ENCODE results near the gene SPDYE9.
"Not testable (repeated sequence)": the region's sequence is repeated elsewhere in the genome, so short reads cannot be mapped to it uniquely, and the experiment has no call there.

The SPDYE9 gene

DNA sequence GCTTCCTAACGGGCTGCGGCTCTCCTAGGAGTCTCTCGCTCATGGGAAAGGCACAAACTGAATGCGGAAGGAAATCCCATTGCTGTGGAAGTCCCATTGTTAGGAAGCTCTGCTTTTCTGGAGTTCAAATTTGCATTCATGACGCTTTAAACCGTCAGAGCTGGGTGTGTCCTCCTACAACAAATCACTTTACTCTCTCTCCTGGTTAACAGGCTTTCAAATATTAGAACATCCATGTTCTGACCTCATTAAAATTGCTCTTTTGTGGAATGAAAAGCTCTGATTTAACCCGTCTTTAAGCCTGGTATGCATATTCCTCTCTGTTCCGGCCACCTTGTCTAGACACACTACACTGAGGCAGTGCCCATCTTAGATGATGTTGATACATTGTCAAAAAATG is at the start of gene SPDYE9:
Gene SPDYE9 (minus strand): TSS at position 101 of the 400 bp plus-strand sequence. CDS start 1,800 bp downstream, outside the sequence.
- DNase-seq = not testable (repeated sequence)

GRCh38 chr7:73134866-73135265 is 49.0 kb upstream of the SPDYE9 start:
- DNase-seq = not testable (repeated sequence)

DNA sequence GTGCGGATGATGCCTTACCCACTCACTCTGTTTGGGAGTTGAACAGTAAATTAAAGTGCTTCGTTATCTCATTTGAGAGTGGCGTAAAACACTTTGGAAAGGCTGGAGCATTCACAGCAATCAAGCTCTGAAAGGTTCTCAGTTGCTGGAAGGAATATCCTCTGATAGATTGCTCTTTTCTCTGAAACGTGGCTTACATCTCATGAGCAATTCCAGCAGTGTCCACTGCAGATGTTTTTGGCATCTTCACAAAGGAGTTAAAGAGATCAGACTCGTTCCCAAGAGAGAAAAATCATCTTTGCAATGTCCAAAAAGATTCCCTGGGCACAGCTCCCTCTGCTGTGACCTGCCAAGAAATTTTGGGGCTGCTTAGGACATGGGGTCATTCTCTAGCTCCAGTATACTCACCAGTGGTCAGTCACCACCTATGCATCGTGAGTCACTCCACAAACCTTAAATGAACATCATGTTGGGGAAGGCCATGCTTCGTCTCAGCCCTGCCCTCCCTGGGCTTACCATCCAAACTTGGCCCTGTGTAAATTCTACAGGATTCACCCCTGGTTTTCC is 46.9 kb upstream of the SPDYE9 start:
- not testable (repeated sequence) for DNase-seq

- not testable (repeated sequence) for DNase-seq
Measured at GRCh38 chr7:73130612-73131011, 44.8 kb upstream of the SPDYE9 start.

- not testable (repeated sequence) for DNase-seq
Measured at GRCh38 chr7:73124126-73124525, 38.3 kb upstream of the SPDYE9 start.

- not testable (repeated sequence) for DNase-seq
Measured at GRCh38 chr7:73122778-73123447, 37.1 kb upstream of the SPDYE9 start.

- not testable (repeated sequence) for DNase-seq
Measured at GRCh38 chr7:73118155-73118554, 32.3 kb upstream of the SPDYE9 start.

DNA sequence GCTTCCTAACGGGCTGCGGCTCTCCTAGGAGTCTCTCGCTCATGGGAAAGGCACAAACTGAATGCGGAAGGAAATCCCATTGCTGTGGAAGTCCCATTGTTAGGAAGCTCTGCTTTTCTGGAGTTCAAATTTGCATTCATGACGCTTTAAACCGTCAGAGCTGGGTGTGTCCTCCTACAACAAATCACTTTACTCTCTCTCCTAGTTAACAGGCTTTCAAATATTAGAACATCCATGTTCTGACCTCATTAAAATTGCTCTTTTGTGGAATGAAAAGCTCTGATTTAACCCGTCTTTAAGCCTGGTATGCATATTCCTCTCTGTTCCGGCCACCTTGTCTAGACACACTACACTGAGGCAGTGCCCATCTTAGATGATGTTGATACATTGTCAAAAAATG is 28.0 kb downstream of the SPDYE9 start, which contains the start of gene SPDYE11:
Gene SPDYE11 (minus strand): TSS at position 101 of the 400 bp plus-strand sequence. CDS start 1,800 bp downstream, outside the sequence.
- DNase-seq = not testable (repeated sequence)

DNA sequence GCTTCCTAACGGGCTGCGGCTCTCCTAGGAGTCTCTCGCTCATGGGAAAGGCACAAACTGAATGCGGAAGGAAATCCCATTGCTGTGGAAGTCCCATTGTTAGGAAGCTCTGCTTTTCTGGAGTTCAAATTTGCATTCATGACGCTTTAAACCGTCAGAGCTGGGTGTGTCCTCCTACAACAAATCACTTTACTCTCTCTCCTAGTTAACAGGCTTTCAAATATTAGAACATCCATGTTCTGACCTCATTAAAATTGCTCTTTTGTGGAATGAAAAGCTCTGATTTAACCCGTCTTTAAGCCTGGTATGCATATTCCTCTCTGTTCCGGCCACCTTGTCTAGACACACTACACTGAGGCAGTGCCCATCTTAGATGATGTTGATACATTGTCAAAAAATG is 56.2 kb downstream of the SPDYE9 start, which contains the start of gene SPDYE8:
Gene SPDYE8 (minus strand): TSS at position 101 of the 400 bp plus-strand sequence. CDS start 1,800 bp downstream, outside the sequence.
- not testable (repeated sequence) for DNase-seq
